ENCODE results near the gene G3BP2. TPM values are rescaled to one million over a fixed set of nuclear protein-coding genes. Genes with fewer than 3 reads are reported as not detected.

Gene G3BP2
- total and polyA plus RNA-seq, 9 of the 15 experiments (the other 6 are each of a cell fraction or from before 2014, with no cell fraction given) = 25.2 to 222 (median 130) TPM

GRCh38 chr4:75634951-75635350 is 38.3 kb downstream of the G3BP2 start:
- no peaks in the 10 kb centered on the region for H3K27me3 ChIP-seq (ENCODE audit: control insufficient read depth in 2 of 2, insufficient read depth in 2 of 2, low read length in 2 of 2)
- no TSS peak for BruUV-seq (replicated peaks)
- no peaks in the 10 kb centered on the region for H4K20me1 ChIP-seq (replicated peaks; ENCODE audit: control insufficient read depth, insufficient read depth, low read length)
- H3K4me3 ChIP-seq = no peak overlapping the region
- intact Hi-C loops (cut with micrococcal nuclease) = no loop called here
- no peak overlapping the region for H2AFZ ChIP-seq (ENCODE audit: low read depth, low read length)
- no peaks in the 10 kb centered on the region for H3K36me3 ChIP-seq (ENCODE audit: control insufficient read depth, insufficient read depth, low read length)
- no peak for FAIRE-seq
- in situ Hi-C loops (cut with MboI) = no loop called here
- H3K27ac ChIP-seq (ENCODE audit: extremely low read depth, low read depth, low read length) = no peak overlapping the region
- CTCF ChIA-PET (ENCODE audit: low intra/inter-chr PET ratio) = no interaction called here
- ATAC-seq = no peak
- no peaks in the 10 kb centered on the region; the same call in 1 of the 2 replicates for H3K9me3 ChIP-seq (replicated peaks; ENCODE audit: control insufficient read depth, insufficient read depth, low read depth, low read length)
- POLR2A ChIA-PET = no interaction called here
- H3K4me2 ChIP-seq (ENCODE audit: insufficient read depth, low read length) = no peak overlapping the region
- no peaks in the 10 kb centered on the region for H3K79me2 ChIP-seq (ENCODE audit: control insufficient read depth, insufficient read depth, low read length)
- no peaks in the 10 kb centered on the region for H3K9me1 ChIP-seq (ENCODE audit: control insufficient read depth, insufficient read depth, low read length)
- WGBS (ENCODE audit: insufficient coverage, low coverage, missing lambda C conversion rate) = 11% methylated on average over 2 of the region's 2 CpGs
- H3K9ac ChIP-seq (ENCODE audit: insufficient read depth in 1 of 2, low read depth in 2 of 2, low read length in 2 of 2) = no peak overlapping the region
- no peak for DNase-seq (ENCODE audit: extremely low read depth in 1 of 4, low spot score in 3 of 4)
- no peak for TF ChIP-seq PRPF4 (IDR thresholded peaks at IDR 0.05; ENCODE audit: insufficient read depth, low read depth, low read length, poor library complexity, severe bottlenecking)
- no peak for TF ChIP-seq MIER1 (IDR thresholded peaks at IDR 0.05; ENCODE audit: low read depth)
- TF ChIP-seq MEF2A (IDR thresholded peaks at IDR 0.05; ENCODE audit: control insufficient read depth, low read depth, low read length) = no peak
- TF ChIP-seq RFX7 (CRISPR knock-in tag; IDR thresholded peaks at IDR 0.05) = no peak
- peaks cover 0 to 8% of the 10 kb centered on the region in 2 experiments; a peak in 1 of 5 replicates for H3K4me1 ChIP-seq (replicated peaks in 1 of 2; ENCODE audit: control insufficient read depth in 2 of 2, insufficient read depth in 2 of 2, low read length in 2 of 2)

GRCh38 chr4:75634281-75634680 is 38.9 kb downstream of the G3BP2 start:
- Histone ChIP-seq H3K4me2 (ENCODE audit: insufficient read depth, low read length) (no peak overlapping the region), H3K27me3 (ENCODE audit: control insufficient read depth in 2 of 2, insufficient read depth in 2 of 2, low read length in 2 of 2) (no peaks in the 10 kb centered on the region), H3K4me3 (no peak overlapping the region), H3K27ac (ENCODE audit: extremely low read depth, low read depth, low read length) (no peak overlapping the region), H2AFZ (ENCODE audit: low read depth, low read length) (no peak overlapping the region), H3K79me2 (ENCODE audit: control insufficient read depth, insufficient read depth, low read length) (no peaks in the 10 kb centered on the region), H3K9me3 (replicated peaks; ENCODE audit: control insufficient read depth, insufficient read depth, low read depth, low read length) (no peaks in the 10 kb centered on the region; the same call in 1 of the 2 replicates), H4K20me1 (replicated peaks; ENCODE audit: control insufficient read depth, insufficient read depth, low read length) (no peaks in the 10 kb centered on the region), H3K9me1 (ENCODE audit: control insufficient read depth, insufficient read depth, low read length) (no peaks in the 10 kb centered on the region), H3K9ac (ENCODE audit: insufficient read depth in 1 of 2, low read depth in 2 of 2, low read length in 2 of 2) (no peak overlapping the region), H3K36me3 (ENCODE audit: control insufficient read depth, insufficient read depth, low read length) (no peaks in the 10 kb centered on the region), H3K4me1 (replicated peaks in 1 of 2; ENCODE audit: control insufficient read depth in 2 of 2, insufficient read depth in 2 of 2, low read length in 2 of 2) (peaks cover 0 to 8% of the 10 kb centered on the region in 2 experiments; a peak in 1 of 5 replicates)
- no peak for DNase-seq (ENCODE audit: extremely low read depth in 1 of 4, low spot score in 3 of 4)
- no peak for ATAC-seq
- FAIRE-seq = no peak
- intact Hi-C loops (cut with micrococcal nuclease) (no loop called here), in situ Hi-C loops (cut with MboI) (no loop called here)
- BruUV-seq (replicated peaks) = no TSS peak
- POLR2A ChIA-PET = no interaction called here
- CTCF ChIA-PET (ENCODE audit: low intra/inter-chr PET ratio) = no interaction called here
- 19% methylated on average over 3 of the region's 3 CpGs for WGBS (ENCODE audit: insufficient coverage, low coverage, missing lambda C conversion rate)
- TF ChIP-seq DMBX1 (CRISPR knock-in tag; IDR thresholded peaks at IDR 0.05; ENCODE audit: borderline replicate concordance) (no peak), ZNF239 (CRISPR knock-in tag; IDR thresholded peaks at IDR 0.05) (no peak), REST (IDR thresholded peaks at IDR 0.05; ENCODE audit: borderline replicate concordance) (no peak), REST (CRISPR knock-in tag; IDR thresholded peaks at IDR 0.05; ENCODE audit: low read depth) (no peak), SETDB1 (IDR thresholded peaks at IDR 0.05; ENCODE audit: low read length) (no peak), MCM3 (IDR thresholded peaks at IDR 0.05) (no peak)

Data from K562 (cell line).